ENCODE data around the gene CREBRF. TPM values are rescaled to one million over a fixed set of nuclear protein-coding genes. Genes with fewer than 3 reads are reported as not detected.

Gene CREBRF
- total and polyA plus RNA-seq, 2 donors (not counting 1 experiment from before 2014, with no cell fraction given): 29.7 to 89.7 TPM

GRCh38 chr5:173093606-173094005 is 37.5 kb downstream of the CREBRF start:
- Histone ChIP-seq H3K79me2 (ENCODE audit: control insufficient read depth, insufficient read depth, low read length) (peaks cover 65% of the 10 kb centered on the region), H3K4me2 (replicated peaks; ENCODE audit: low read depth, low read length, poor library complexity, severe bottlenecking) (no peak overlapping the region), H3K27ac (ENCODE audit: low read length in 2 of 2) (no peak overlapping the region), H3K27me3 (replicated peaks in 1 of 4; ENCODE audit: control extremely low read depth in 1 of 4, control insufficient read depth in 3 of 4, insufficient read depth in 4 of 4, low read length in 3 of 4) (no peaks in the 10 kb centered on the region), H3K4me3 (ENCODE audit: control extremely low read depth in 1 of 5, extremely low read depth in 1 of 5, insufficient read depth in 1 of 5, low read depth in 2 of 5, low read length in 4 of 5) (no peak overlapping the region), H3K4me1 (ENCODE audit: control insufficient read depth in 2 of 2, insufficient read depth in 2 of 2, low read length in 2 of 2) (no peaks in the 10 kb centered on the region), H4K20me1 (ENCODE audit: control insufficient read depth, insufficient read depth, low read length, poor library complexity, severe bottlenecking) (peaks cover 59% of the 10 kb centered on the region), H3K9me3 (ENCODE audit: control extremely low read depth in 1 of 3, control insufficient read depth in 2 of 3, insufficient read depth in 1 of 3, low read length in 2 of 3) (no peaks in the 10 kb centered on the region), H3K9ac (ENCODE audit: low read length) (no peak overlapping the region), H3K36me3 (replicated peaks in 1 of 2; ENCODE audit: control extremely low read depth in 1 of 2, control insufficient read depth in 1 of 2, extremely low read depth in 1 of 2, insufficient read depth in 2 of 2, low read length in 1 of 2) (peaks cover 17 to 24% of the 10 kb centered on the region in 2 experiments), H2AFZ (ENCODE audit: insufficient read depth, low read depth, low read length, poor library complexity, severe bottlenecking) (no peak overlapping the region)
- Mint-ChIP-seq H3K4me3 (no peak overlapping the region), H3K27me3 (no peaks in the 10 kb centered on the region), H3K9me3 (ENCODE audit: insufficient read depth) (no peaks in the 10 kb centered on the region), H3K4me1 (peaks cover 28% of the 10 kb centered on the region), H3K27ac (no peak overlapping the region)
- no peak for TF ChIP-seq EZH2 (IDR thresholded peaks at IDR 0.05; ENCODE audit: borderline replicate concordance, insufficient read depth, low read depth, low read length, poor library complexity, severe bottlenecking)
- intact Hi-C loops (cut with micrococcal nuclease): no loop called here
- 100% methylated on average over 1 of the region's 4 CpGs for WGBS (ENCODE audit: insufficient coverage)
- DNase-seq (no peak), ATAC-seq (ENCODE audit: low read depth) (no peak)
- POLR2A ChIA-PET: no interaction called here
- CTCF ChIA-PET: no interaction called here

- H3K27ac Mint-ChIP-seq: no peak overlapping the region
Observed at GRCh38 chr5:173094012-173094661, 38.0 kb downstream of the CREBRF start.

More at GRCh38 chr5:173094012-173094661, 38.0 kb downstream of the CREBRF start:
- intact Hi-C loops (cut with micrococcal nuclease): no loop called here
- Mint-ChIP-seq H3K4me3 (no peak overlapping the region), H3K9me3 (ENCODE audit: insufficient read depth) (no peaks in the 10 kb centered on the region), H3K27me3 (no peaks in the 10 kb centered on the region), H3K4me1 (peaks cover 31% of the 10 kb centered on the region)
- DNase-seq: no peak
- Histone ChIP-seq H2AFZ (ENCODE audit: insufficient read depth, low read depth, low read length, poor library complexity, severe bottlenecking) (no peak overlapping the region), H3K79me2 (ENCODE audit: control insufficient read depth, insufficient read depth, low read length) (peaks cover 70% of the 10 kb centered on the region), H3K27me3 (replicated peaks in 1 of 4; ENCODE audit: control extremely low read depth in 1 of 4, control insufficient read depth in 3 of 4, insufficient read depth in 4 of 4, low read length in 3 of 4) (no peaks in the 10 kb centered on the region), H3K9me3 (ENCODE audit: control extremely low read depth in 1 of 3, control insufficient read depth in 2 of 3, insufficient read depth in 1 of 3, low read length in 2 of 3) (no peaks in the 10 kb centered on the region), H3K4me2 (replicated peaks; ENCODE audit: low read depth, low read length, poor library complexity, severe bottlenecking) (no peak overlapping the region), H3K9ac (ENCODE audit: low read length) (no peak overlapping the region), H4K20me1 (ENCODE audit: control insufficient read depth, insufficient read depth, low read length, poor library complexity, severe bottlenecking) (peaks cover 64% of the 10 kb centered on the region), H3K4me3 (ENCODE audit: control extremely low read depth in 1 of 5, extremely low read depth in 1 of 5, insufficient read depth in 1 of 5, low read depth in 2 of 5, low read length in 4 of 5) (no peak overlapping the region), H3K27ac (ENCODE audit: low read length in 2 of 2) (no peak overlapping the region), H3K36me3 (replicated peaks in 1 of 2; ENCODE audit: control extremely low read depth in 1 of 2, control insufficient read depth in 1 of 2, extremely low read depth in 1 of 2, insufficient read depth in 2 of 2, low read length in 1 of 2) (peaks cover 17 to 24% of the 10 kb centered on the region in 2 experiments), H3K4me1 (ENCODE audit: control insufficient read depth in 2 of 2, insufficient read depth in 2 of 2, low read length in 2 of 2) (no peaks in the 10 kb centered on the region)
- no peak for ATAC-seq (ENCODE audit: low read depth)
- ChIA-PET POLR2A (no interaction called here), CTCF (no interaction called here)
- TF ChIP-seq CTCF (IDR thresholded peaks at IDR 0.05): no peak
- no peak for TF ChIP-seq EZH2 (IDR thresholded peaks at IDR 0.05; ENCODE audit: borderline replicate concordance, insufficient read depth, low read depth, low read length, poor library complexity, severe bottlenecking)
- 93% methylated on average over 2 of the region's 4 CpGs for WGBS (ENCODE audit: insufficient coverage)

Measured in B cell (primary cell).